Left cardiac atrium (tissue), 2 donors: Measurements from ENCODE around the gene AMELX. TPM values are rescaled to one million over a fixed set of nuclear protein-coding genes. Genes with fewer than 3 reads are reported as not detected.

Source experiments
- microRNA-seq, 2 donors: library from miRNA; unstranded; fragments of <30 nt; microRNA quantifications; one replicate each; pipeline ENCODE4 v1.2.0, GENCODE V29; 2020
- total RNA-seq, 2 donors: library from RNA; stranded (reverse); fragmentation: NEBNext Ultra II Directional; extraction: Animal tissue kit (Norgen Biotek cat#: 25700); gene quantifications; one replicate each; pipeline ENCODE4 v1.2.1, GENCODE V29; 2021
- donor health status: DM: no; HTN: yes; CAD: no; lungs with severe emphysema.
- donor health status: DM: yes; HTN: yes; CAD: no.

Gene AMELX
- total RNA-seq, 2 donors from 2014 or later, result not detected

Small RNA genes within 50 kb of the gene (microRNA-seq; reads per million reads assigned to microRNA genes)
- gene MIR548AX, result 0.40 to 3.0 reads per million in 2 donors

Other genes starting within 250 kb of the AMELX start
- gene HCCS, start 182.1 kb upstream of the AMELX start, total RNA-seq, result 10 to 100 TPM; 47.1 to 55.3 TPM